Activated CD4-positive, CD25-positive, alpha-beta regulatory T cell (primary cell): ENCODE data around the gene HACL1.

Source experiments
- DNase-seq, 4 experiments: peaks; one replicate each; lab custom pipeline; 2025; lab: John Stamatoyannopoulos, UW

The HACL1 gene

GRCh38 chr3:15523660-15524417 lies 77.5 kb downstream of the HACL1 start:
- no peak for DNase-seq

- no peak for DNase-seq
Observed at GRCh38 chr3:15522016-15522415, 79.4 kb downstream of the HACL1 start.

GRCh38 chr3:15521573-15521965 lies 79.8 kb downstream of the HACL1 start, which contains the start of gene COLQ:
Gene COLQ (minus strand): TSS chr3:15521706. CDS start chr3:15521625, 81 bp downstream.
- DNase-seq: no peak

GRCh38 chr3:15520804-15521572 lies 80.4 kb downstream of the HACL1 start:
- no peak for DNase-seq

- DNase-seq: no peak
Observed at GRCh38 chr3:15520185-15520584, 81.2 kb downstream of the HACL1 start.

GRCh38 chr3:15519096-15519495 lies 82.3 kb downstream of the HACL1 start:
- DNase-seq: no peak

- no peak for DNase-seq
Observed at GRCh38 chr3:15514663-15515340, 86.6 kb downstream of the HACL1 start.

- no peak for DNase-seq
Observed at GRCh38 chr3:15513810-15514662, 87.3 kb downstream of the HACL1 start.

- no peak for DNase-seq
Observed at GRCh38 chr3:15513116-15513515, 88.3 kb downstream of the HACL1 start.

GRCh38 chr3:15512166-15512565 lies 89.2 kb downstream of the HACL1 start:
- no peak for DNase-seq

GRCh38 chr3:15511156-15511555 lies 90.2 kb downstream of the HACL1 start:
- DNase-seq: no peak
